Left colon (tissue), 2 donors: ENCODE data around the gene NEURL1. TPM values are rescaled to one million over a fixed set of nuclear protein-coding genes. Genes with fewer than 3 reads are reported as not detected.
"Not testable (repeated sequence)": the region's sequence is repeated elsewhere in the genome, so short reads cannot be mapped to it uniquely, and the experiment has no call there.

ENCODE experiments used
- ATAC-seq: fragments of 200-7000 bp; cut with Tn5 transposase; one replicate; pipeline ENCODE4 v1.9.1; 2020; ENCODE audit warnings: mild to moderate bottlenecking, moderate library complexity
- DNase-seq, 2 donors: peaks; one replicate each; pipeline ENCODE4 v3.0.0-alpha.2; 2020
- intact Hi-C, 2 donors: fragments of 100-400 bp; cut with DNase I in 1 of 2; cut with micrococcal nuclease in 1 of 2; formaldehyde crosslinking; loops; one replicate each; pipeline versions ENCODE4 v1.11.2 to v1.14.0; 2022; cut with DNase I, micrococcal nuclease
- total RNA-seq, 2 donors: library from RNA; stranded (reverse); fragmentation: NEBNext Ultra II Directional; extraction: Animal tissue kit (Norgen Biotek cat#: 25700); gene quantifications; one replicate each; pipeline ENCODE4 v1.2.1, GENCODE V29; 2021
- donor health status: DM: no; HTN: no; CAD: no.
- donor health status: DM: yes; HTN: yes; CAD: no.

Gene NEURL1
- total RNA-seq, 2 donors from 2014 or later: 47.5 to 49.2 TPM

- ATAC-seq (no peak), DNase-seq (no peak)
- intact Hi-C loops: no loop called here
Observed at GRCh38 chr10:103620352-103620740, 126.8 kb downstream of the NEURL1 start.

- DNase-seq (no peak), ATAC-seq (no peak)
- intact Hi-C loops: no loop called here
Observed at GRCh38 chr10:103620891-103621782, 127.6 kb downstream of the NEURL1 start.

- intact Hi-C loops: no loop called here
- DNase-seq (no peak), ATAC-seq (no peak)
Observed at GRCh38 chr10:103621783-103622125, 128.2 kb downstream of the NEURL1 start.

GRCh38 chr10:103622286-103622685, 128.8 kb downstream of the NEURL1 start:
- ATAC-seq: no peak
- intact Hi-C loops: no loop called here
- no peak for DNase-seq

DNA sequence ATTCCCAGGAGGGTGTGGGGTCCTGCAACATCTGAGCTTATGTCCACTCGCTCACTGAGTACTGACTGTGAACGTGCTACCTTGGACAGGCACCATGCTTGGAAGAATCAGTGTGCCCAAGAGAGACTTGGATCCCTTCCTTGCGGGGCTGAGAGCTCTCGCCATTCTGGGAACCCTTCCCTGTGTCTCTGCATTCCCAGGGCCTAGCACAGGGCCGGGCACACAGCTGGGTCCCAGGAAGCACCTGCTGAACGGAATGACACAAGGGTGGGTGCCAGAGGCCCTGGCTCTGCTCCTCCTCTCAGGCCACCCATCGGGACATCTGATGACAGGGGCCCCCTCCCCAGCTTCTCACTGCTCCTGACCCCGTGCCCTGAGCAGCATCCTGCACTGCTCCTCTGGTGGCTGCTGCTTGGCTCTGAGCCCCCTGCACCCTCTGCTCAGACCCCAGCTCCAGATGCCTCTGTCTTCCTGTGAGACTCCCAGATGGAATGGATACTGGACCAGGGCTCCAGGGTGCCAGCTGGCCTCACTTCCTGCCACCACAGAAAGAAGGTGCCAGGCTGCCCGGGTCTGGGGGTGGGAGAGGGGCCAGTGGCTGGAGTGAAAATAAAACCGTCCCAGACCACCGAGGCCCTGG, 129.6 kb downstream of the NEURL1 start:
- intact Hi-C loops: no loop called here
- ATAC-seq (no peak), DNase-seq (no peak)

DNA sequence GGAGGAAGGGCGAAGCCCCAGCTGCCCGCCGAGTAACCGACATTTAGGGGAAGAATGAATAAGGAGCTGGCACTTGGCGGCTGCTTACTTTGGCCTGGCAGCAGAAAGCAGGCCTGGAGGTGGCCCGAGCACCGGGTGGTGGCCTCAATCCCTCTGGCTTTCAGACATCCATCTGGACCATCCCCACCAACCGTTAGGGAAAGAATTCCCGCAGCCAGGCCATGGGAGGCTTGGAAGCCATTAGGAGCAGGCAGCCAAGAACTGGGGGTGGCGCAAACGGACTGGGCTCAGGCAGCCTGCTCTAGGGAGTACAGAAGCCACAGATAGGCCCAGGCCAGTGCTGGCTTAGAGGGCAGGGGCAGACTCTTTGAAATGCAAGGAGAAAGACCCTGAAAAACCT, 132.7 kb downstream of the NEURL1 start:
- intact Hi-C loops: no loop called here
- no peak for DNase-seq
- no peak for ATAC-seq

GRCh38 chr10:103627111-103627892, 133.8 kb downstream of the NEURL1 start:
- intact Hi-C loops: no loop called here
- no peak for DNase-seq
- ATAC-seq: no peak

- intact Hi-C loops: no loop called here
- ATAC-seq (no peak), DNase-seq (no peak)
Observed at GRCh38 chr10:103627893-103628292, 134.4 kb downstream of the NEURL1 start.

DNA sequence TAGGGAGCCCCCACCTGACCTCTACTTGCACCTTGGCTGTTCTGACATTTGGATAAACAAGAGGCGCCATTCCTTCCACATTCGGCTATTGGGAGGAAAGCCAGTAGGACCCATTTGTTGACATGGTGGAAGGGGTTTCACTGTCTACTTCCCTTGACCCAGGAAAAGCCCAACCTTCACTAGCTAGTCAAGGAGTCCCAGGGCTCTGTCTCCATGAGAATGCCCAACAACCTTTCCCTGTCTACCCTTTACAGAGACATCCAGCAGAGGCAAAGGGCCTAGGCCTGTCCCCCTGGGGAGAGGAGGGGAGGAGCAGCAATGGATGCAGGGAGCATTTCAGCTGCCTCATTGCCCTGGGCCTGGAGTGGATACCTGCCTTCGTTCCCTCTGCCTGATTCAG, 136.1 kb downstream of the NEURL1 start:
- ATAC-seq (no peak), DNase-seq (no peak)
- intact Hi-C loops: no loop called here

DNA sequence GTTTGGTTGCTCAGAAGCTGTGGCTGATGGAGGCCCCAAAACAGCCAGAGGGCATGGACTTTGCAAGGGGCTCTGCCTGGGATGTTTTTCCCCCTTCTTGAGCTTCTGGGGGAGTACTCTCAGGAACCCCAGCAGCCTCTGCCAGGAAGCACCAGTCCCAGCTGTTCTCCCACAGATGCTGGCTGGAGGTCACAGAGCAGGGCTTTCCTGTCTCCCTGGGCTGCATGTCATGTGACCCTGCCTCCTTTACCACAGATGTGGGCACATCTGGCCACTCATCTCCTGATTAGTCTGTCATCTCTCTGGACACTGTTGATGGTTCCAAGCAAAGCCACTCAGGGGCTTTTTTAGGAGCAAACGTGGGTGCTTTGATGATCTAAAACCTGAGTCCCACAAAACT, 136.7 kb downstream of the NEURL1 start:
- no peak for DNase-seq
- no peak for ATAC-seq
- intact Hi-C loops: no loop called here

- DNase-seq (no peak), ATAC-seq (no peak)
- intact Hi-C loops: no loop called here
Observed at GRCh38 chr10:103632247-103632642, 138.7 kb downstream of the NEURL1 start.

DNA sequence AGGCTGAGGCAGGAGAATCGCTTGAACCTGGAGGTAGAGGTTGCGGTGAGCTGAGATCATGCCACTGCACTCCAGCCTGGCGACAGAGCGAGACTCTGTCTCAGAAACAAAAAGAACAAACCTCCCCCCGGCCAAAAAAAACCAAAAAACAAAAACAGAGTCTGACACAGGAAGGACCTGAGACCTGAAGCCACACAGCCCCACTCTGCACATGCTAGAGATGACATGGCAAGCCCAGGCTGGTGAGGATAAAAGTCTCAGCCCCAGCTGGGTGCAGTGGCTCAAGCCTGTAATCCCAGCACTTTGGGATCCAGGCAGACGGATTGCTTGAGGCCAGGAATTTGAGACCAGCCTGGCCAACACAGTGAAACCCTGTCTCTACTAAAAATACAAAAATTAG, 139.4 kb downstream of the NEURL1 start:
- intact Hi-C loops, ATAC-seq, DNase-seq: not testable (repeated sequence)

GRCh38 chr10:103633846-103634245, 140.3 kb downstream of the NEURL1 start:
- ATAC-seq (no peak), DNase-seq (no peak)
- intact Hi-C loops: no loop called here

GRCh38 chr10:103635580-103635979, 142.1 kb downstream of the NEURL1 start:
- ATAC-seq (no peak), DNase-seq (no peak)
- intact Hi-C loops: no loop called here

GRCh38 chr10:103636492-103636891, 143.0 kb downstream of the NEURL1 start:
- no peak for ATAC-seq
- intact Hi-C loops: no loop called here

DNA sequence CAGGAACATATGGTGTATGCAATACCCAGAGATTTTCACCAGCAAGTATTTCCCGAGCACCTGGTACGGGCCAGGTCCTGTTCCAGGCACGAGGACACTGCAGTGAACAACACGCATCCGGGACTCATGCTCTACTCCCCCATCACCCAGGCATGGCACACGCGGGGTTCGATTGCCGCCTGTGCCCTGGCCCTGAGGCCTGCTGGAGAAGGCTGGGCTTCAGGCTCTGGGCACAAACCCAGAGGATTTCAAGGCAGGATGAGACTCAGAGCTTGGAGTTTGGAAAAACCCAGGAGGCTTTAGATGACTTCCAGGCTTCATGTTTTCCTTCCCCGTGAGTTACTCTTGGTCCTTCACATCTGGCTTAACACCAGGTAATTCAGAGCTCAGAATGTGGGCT, 143.5 kb downstream of the NEURL1 start:
- ATAC-seq (no peak), DNase-seq (no peak)
- intact Hi-C loops: no loop called here

More at GRCh38 chr10:103636492-103636891, 143.0 kb downstream of the NEURL1 start:
- no peak for DNase-seq

GRCh38 chr10:103637927-103638557, 144.5 kb downstream of the NEURL1 start:
- intact Hi-C loops: no loop called here
- DNase-seq: peak in 1 of 2 donors; percentile 53
- ATAC-seq: peak; percentile 7

- intact Hi-C loops: no loop called here
- DNase-seq: no peak
- ATAC-seq: no peak
Observed at GRCh38 chr10:103638948-103639347, 145.4 kb downstream of the NEURL1 start.

DNA sequence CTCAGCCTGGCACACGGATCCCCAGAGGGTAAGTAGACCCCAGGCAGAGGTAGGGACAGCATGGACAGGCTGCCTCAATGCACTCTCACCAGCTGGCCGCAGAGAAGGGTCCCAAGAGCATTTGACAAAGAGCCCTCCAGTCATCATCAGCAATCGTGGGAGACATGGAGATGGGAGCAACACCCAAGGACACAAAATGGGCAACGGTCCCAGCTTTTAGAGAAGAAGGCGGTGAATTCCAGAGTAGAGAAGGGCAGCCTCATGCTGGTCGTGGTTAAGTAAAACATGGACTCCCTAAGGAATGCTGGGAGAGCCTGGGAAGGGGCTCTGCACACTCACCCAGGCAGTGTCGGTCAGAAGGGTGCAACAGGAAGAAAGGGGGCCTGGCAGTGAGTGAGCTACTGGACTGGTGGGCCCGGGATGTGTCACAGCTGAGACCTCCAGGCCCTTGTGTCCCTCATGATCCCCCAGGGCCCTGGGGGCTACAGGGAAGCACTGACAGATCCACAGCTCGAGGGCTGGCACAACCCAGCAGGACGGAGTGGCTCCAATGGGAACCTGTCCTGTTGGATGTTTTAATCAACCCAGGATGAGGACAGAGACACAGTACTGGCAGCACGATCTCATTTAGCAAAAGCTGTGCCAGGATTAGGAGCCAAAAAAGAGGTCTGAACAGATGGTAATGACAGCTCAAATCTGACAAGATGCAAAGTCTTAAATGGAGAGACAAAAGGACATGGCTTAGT, 147.1 kb downstream of the NEURL1 start:
- intact Hi-C loops: no loop called here
- no peak for DNase-seq
- ATAC-seq: no peak
